Keratinocyte (primary cell): ENCODE data around the gene CTCF. TPM values are rescaled to one million over a fixed set of nuclear protein-coding genes. Genes with fewer than 3 reads are reported as not detected.
A peak's percentile ranks its signal among the peaks of the same experiment; 100 is the strongest.

Experiments
- DNase-seq: peaks from one replicate; pipeline ENCODE4 v3.0.0-alpha.2; 2011; ENCODE audit warnings: low read depth, missing footprints, low spot score
- FAIRE-seq: peaks from 2 replicates; lab custom pipeline; 2011; peaks lifted over from hg19 to GRCh38; lab: Jason Lieb, UNC
- H2AFZ ChIP-seq: 2 replicates; pipeline ENCODE4 v1.6.0; 2012; ENCODE audit warnings: low read length, control low read depth, inconsistent platforms; ENCODE audit not compliant: control insufficient read depth
- H3K27ac ChIP-seq: 2 replicates; pipeline ENCODE4 v1.5.1; 2011; ENCODE audit warnings: low read length; ENCODE audit not compliant: control insufficient read depth, insufficient read depth
- H3K27me3 ChIP-seq: 3 replicates; pipeline ENCODE4 v1.6.0; 2011; ENCODE audit warnings: low read length; ENCODE audit not compliant: control insufficient read depth, insufficient read depth; ENCODE audit errors: extremely low read depth
- H3K36me3 ChIP-seq, 2 experiments: 2 replicates in 1 of 2; 3 replicates in 1 of 2; pipeline ENCODE4 v1.5.1; 2011; ENCODE audit warnings: low read length in 2 of 2, mild to moderate bottlenecking in 1 of 2; ENCODE audit not compliant: control insufficient read depth in 2 of 2, insufficient read depth in 2 of 2; ENCODE audit errors: extremely low read depth in 1 of 2
- H3K4me1 ChIP-seq: 3 replicates; pipeline ENCODE4 v1.5.1; 2011; ENCODE audit warnings: low read length; ENCODE audit not compliant: control insufficient read depth, insufficient read depth; ENCODE audit errors: extremely low read depth
- H3K4me2 ChIP-seq: 3 replicates; pipeline ENCODE4 v1.6.0; 2011; ENCODE audit warnings: low read depth, low read length; ENCODE audit not compliant: control insufficient read depth, insufficient read depth; ENCODE audit errors: extremely low read depth
- H3K4me3 ChIP-seq, 3 experiments: fragments of 200-600 bp in 1 of 3; sonication (generic) in 1 of 3; 2 replicates in 2 of 3; 3 replicates in 1 of 3; pipeline ENCODE4 v1.5.1; 2011 to 2016; ENCODE audit warnings: low read length in 3 of 3, mild to moderate bottlenecking in 3 of 3, control low read depth in 2 of 3, inconsistent platforms in 1 of 3, low read depth in 1 of 3, mixed read lengths in 1 of 3, mixed run types in 1 of 3, moderate library complexity in 1 of 3; ENCODE audit not compliant: control insufficient read depth in 2 of 3, insufficient read depth in 2 of 3; ENCODE audit errors: extremely low read depth in 1 of 3
- H3K79me2 ChIP-seq: 2 replicates; pipeline ENCODE4 v1.6.0; 2012; ENCODE audit warnings: low read length; ENCODE audit not compliant: control insufficient read depth, insufficient read depth
- H3K9ac ChIP-seq: 3 replicates; pipeline ENCODE4 v1.6.0; 2011; ENCODE audit warnings: low read length; ENCODE audit not compliant: control insufficient read depth, insufficient read depth; ENCODE audit errors: extremely low read depth
- H3K9me1 ChIP-seq: 3 replicates; pipeline ENCODE4 v1.6.0; 2011; ENCODE audit warnings: low read length; ENCODE audit not compliant: control insufficient read depth, insufficient read depth; ENCODE audit errors: extremely low read depth
- H3K9me3 ChIP-seq: 2 replicates; pipeline ENCODE4 v1.5.1; 2012; ENCODE audit warnings: low read depth, low read length; ENCODE audit not compliant: control insufficient read depth
- H4K20me1 ChIP-seq: 3 replicates; pipeline ENCODE4 v1.6.0; 2011; ENCODE audit warnings: low read length; ENCODE audit not compliant: control insufficient read depth, insufficient read depth; ENCODE audit errors: extremely low read depth
- CTCF ChIP-seq, 3 experiments: IDR thresholded peaks in 1 of 3; conservative IDR thresholded peaks in 1 of 3; optimal IDR thresholded peaks in 1 of 3; 2 replicates in 2 of 3; 3 replicates in 1 of 3; pipeline versions ENCODE3 to v1.5.1; 2011; ENCODE audit warnings: low read length in 3 of 3, mild to moderate bottlenecking in 3 of 3, moderate library complexity in 2 of 3, control low read depth in 1 of 3, inconsistent platforms in 1 of 3; ENCODE audit not compliant: insufficient read depth in 2 of 3; ENCODE audit errors: extremely low read depth in 1 of 3
- EZH2 ChIP-seq: IDR thresholded peaks from one replicate; pipeline ENCODE4 v1.6.1; 2012; ENCODE audit warnings: inconsistent platforms, mild to moderate bottlenecking, low read length, moderate library complexity
- dilution Hi-C: fragments of 300-500 bp; cut with MboI; formaldehyde crosslinking; loops from one replicate; pipeline ENCODE4 v1.7.0; 2020; ENCODE audit warnings: low sequenced_read_pairs; ENCODE audit not compliant: extremely low pct_ligation_motif_present
- polyA plus RNA-seq, 5 experiments: library from polyadenylated mRNA; depleted of rRNA in 3 of 5; stranded (reverse) in 3 of 5; stranded (forward) in 1 of 5; unstranded in 1 of 5; fragments of >200 nt; gene quantifications; 1 replicate in 1 of 5; 2 replicates in 3 of 5; 3 replicates in 1 of 5; pipeline versions ENCODE4 v1.2.1 to v1.2.3, GENCODE V29; 2011 to 2012; ENCODE audit warnings: missing spikeins in 2 of 5, low read depth in 1 of 5, low replicate concordance in 1 of 5

The CTCF gene
- polyA plus RNA-seq, 1 donor (not counting 4 experiments of a cell fraction or from before 2014, with no cell fraction given), result 21.4 TPM

- Histone ChIP-seq H2AFZ (no peak overlapping the region), H3K27ac (no peak overlapping the region), H3K79me2 (no peaks in the 10 kb centered on the region), H3K9me1 (no peaks in the 10 kb centered on the region), H3K4me1 (no peaks in the 10 kb centered on the region), H4K20me1 (peaks cover 2% of the 10 kb centered on the region), H3K27me3 (peaks cover 68% of the 10 kb centered on the region), H3K9me3 (no peaks in the 10 kb centered on the region), H3K4me3 (peak overlapping the region in 2 of 3 experiments; percentile 23 to 40), H3K9ac (no peak overlapping the region), H3K36me3 (no peaks in the 10 kb centered on the region), H3K4me2 (peak overlapping the region; percentile 62)
- TF ChIP-seq EZH2, result peak; percentile 99
- peak in 2 of 3 experiments; percentile 10 to 21 for TF ChIP-seq CTCF (optimal IDR thresholded peaks at IDR 0.05 in 1 of 3, IDR thresholded peaks at IDR 0.05 in 1 of 3, conservative IDR thresholded peaks at IDR 0.05 in 1 of 3; ENCODE audit: extremely low read depth in 1 of 3, insufficient read depth in 2 of 3, low read length in 3 of 3)
- no peak for DNase-seq
- no peak for FAIRE-seq
- dilution Hi-C loops, result no loop called here
Measured at GRCh38 chr16:67653128-67653788, 90.9 kb downstream of the CTCF start.

- Histone ChIP-seq H3K27me3 (peaks cover 62% of the 10 kb centered on the region), H3K27ac (no peak overlapping the region)
- TF ChIP-seq EZH2 (peak; percentile 63), CTCF (optimal IDR thresholded peaks at IDR 0.05 in 1 of 3, IDR thresholded peaks at IDR 0.05 in 1 of 3, conservative IDR thresholded peaks at IDR 0.05 in 1 of 3; ENCODE audit: extremely low read depth in 1 of 3, insufficient read depth in 2 of 3, low read length in 3 of 3) (no peak)
Measured at GRCh38 chr16:67653789-67654402, 91.6 kb downstream of the CTCF start.

More at GRCh38 chr16:67653789-67654402, 91.6 kb downstream of the CTCF start:
- H3K9me3 ChIP-seq, result no peaks in the 10 kb centered on the region
- H3K9me1 ChIP-seq, result no peaks in the 10 kb centered on the region
- FAIRE-seq (no peak), DNase-seq (no peak)
- dilution Hi-C loops, result no loop called here
- peaks cover 2% of the 10 kb centered on the region for H4K20me1 ChIP-seq
- peaks cover 1% of the 10 kb centered on the region for H3K4me1 ChIP-seq
- H3K79me2 ChIP-seq, result peaks cover 2% of the 10 kb centered on the region
- H2AFZ ChIP-seq, result no peak overlapping the region
- H3K4me2 ChIP-seq, result no peak overlapping the region
- H3K9ac ChIP-seq, result no peak overlapping the region
- no peak overlapping the region for H3K4me3 ChIP-seq
- peaks cover 0 to 3% of the 10 kb centered on the region in 2 experiments for H3K36me3 ChIP-seq
